Measurements from ENCODE around the gene ATP6V1B1.
A peak's percentile ranks its signal among the peaks of the same experiment; 100 is the strongest.

Gene ATP6V1B1

DNA sequence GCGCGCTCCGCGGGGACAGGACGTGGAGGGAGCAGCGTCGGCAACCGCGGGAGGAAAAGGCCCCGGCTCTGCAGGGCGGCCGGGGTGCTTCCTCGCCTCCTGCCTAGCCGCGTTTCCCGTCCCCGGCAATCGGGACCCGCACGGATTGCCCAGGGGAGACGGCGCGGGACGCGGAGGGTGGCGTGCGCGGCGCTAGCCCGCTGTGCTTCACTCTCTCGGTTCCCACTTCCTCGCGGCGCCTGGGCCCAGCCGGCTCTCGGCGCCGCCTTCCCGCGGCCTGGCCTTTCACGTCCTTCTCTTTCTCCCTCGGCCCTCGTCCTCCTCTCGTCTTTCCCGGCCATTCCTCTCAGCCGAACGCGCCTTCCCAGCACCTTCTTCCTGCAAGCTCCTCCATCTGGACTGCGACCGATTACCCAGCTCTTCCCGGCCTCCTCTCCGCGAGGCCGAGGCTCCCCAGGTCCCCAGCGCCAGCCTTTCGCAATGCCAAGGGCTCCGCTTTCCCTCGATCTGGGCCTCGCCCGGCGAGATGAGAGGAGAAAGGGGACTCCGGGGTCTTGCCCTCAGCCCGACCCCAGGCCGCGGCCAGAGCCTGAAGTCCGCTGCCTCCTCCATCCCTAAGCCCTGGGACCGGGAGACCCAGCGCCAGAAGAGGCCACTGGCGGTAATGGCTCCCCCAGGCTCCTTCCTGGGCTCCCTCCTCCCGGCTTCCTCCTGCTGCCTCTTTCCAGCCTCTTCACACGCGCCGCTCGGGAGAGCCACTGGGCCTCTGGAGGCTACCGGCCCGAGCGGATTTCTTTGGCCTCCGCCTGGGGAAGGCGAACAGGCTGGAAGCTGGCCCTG, 34.3 kb upstream of the ATP6V1B1 start:
- no peak for DNase-seq (ENCODE audit: low read depth)
- TF ChIP-seq, protein P1, sequence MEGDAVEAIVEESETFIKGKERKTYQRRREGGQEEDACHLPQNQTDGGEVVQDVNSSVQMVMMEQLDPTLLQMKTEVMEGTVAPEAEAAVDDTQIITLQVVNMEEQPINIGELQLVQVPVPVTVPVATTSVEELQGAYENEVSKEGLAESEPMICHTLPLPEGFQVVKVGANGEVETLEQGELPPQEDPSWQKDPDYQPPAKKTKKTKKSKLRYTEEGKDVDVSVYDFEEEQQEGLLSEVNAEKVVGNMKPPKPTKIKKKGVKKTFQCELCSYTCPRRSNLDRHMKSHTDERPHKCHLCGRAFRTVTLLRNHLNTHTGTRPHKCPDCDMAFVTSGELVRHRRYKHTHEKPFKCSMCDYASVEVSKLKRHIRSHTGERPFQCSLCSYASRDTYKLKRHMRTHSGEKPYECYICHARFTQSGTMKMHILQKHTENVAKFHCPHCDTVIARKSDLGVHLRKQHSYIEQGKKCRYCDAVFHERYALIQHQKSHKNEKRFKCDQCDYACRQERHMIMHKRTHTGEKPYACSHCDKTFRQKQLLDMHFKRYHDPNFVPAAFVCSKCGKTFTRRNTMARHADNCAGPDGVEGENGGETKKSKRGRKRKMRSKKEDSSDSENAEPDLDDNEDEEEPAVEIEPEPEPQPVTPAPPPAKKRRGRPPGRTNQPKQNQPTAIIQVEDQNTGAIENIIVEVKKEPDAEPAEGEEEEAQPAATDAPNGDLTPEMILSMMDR (IDR thresholded peaks at IDR 0.05; ENCODE audit: control insufficient read depth, insufficient read depth, low read depth, low read length, missing control alignments) = no peak
- H3K4me3 ChIP-seq (ENCODE audit: control insufficient read depth, low read depth, low read length) = peak overlapping the region; percentile 84

GRCh38 chr2:70902067-70902442, 33.6 kb upstream of the ATP6V1B1 start:
- DNase-seq (ENCODE audit: low read depth) = no peak
- TF ChIP-seq, protein P1 (IDR thresholded peaks at IDR 0.05; ENCODE audit: control insufficient read depth, insufficient read depth, low read depth, low read length, missing control alignments) = no peak
- H3K4me3 ChIP-seq (ENCODE audit: control insufficient read depth, low read depth, low read length) = peak overlapping the region; percentile 84

GRCh38 chr2:70902579-70902978, 33.1 kb upstream of the ATP6V1B1 start:
- TF ChIP-seq, protein P1 (IDR thresholded peaks at IDR 0.05; ENCODE audit: control insufficient read depth, insufficient read depth, low read depth, low read length, missing control alignments) = no peak
- no peak overlapping the region for H3K4me3 ChIP-seq (ENCODE audit: control insufficient read depth, low read depth, low read length)
- DNase-seq (ENCODE audit: low read depth) = no peak

GRCh38 chr2:70903171-70903570, 32.5 kb upstream of the ATP6V1B1 start:
- no peak overlapping the region for H3K4me3 ChIP-seq (ENCODE audit: control insufficient read depth, low read depth, low read length)
- no peak for DNase-seq (ENCODE audit: low read depth)
- TF ChIP-seq, protein P1 (IDR thresholded peaks at IDR 0.05; ENCODE audit: control insufficient read depth, insufficient read depth, low read depth, low read length, missing control alignments) = no peak

DNA sequence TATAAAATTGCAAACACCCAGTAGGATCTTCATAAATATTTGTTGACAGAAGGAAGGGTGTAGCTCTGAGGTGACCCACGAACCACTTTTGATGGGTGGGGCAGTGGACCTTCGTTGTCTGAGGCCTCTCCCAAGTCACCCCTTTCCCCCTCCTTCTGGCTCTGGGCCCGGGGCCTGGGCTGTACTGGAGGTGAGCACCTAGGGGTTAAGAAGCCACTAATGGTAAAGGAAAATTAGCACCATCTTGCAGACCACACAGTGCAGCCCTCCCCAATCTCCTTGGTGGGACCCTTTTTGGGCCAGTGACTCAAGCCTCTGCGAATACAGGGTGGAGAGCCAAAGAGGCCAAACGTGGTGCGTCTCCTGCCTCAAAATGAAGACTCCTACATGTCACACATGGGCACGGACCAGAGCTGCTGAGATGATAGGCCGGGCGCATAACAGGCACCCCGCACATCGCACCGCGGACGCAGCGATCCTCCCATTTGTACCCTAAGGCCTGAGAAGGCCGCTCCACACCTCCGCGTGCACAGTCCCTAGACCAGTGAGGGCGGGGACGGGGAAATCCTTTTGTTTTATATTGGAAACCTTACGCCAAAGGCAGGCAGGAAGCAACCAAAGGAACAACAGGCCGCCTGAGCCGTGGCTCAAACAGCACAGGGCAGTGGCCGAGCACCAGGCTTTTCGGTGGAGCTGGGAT, 31.9 kb upstream of the ATP6V1B1 start:
- TF ChIP-seq, protein P1 (IDR thresholded peaks at IDR 0.05; ENCODE audit: control insufficient read depth, insufficient read depth, low read depth, low read length, missing control alignments) = no peak
- H3K4me3 ChIP-seq (ENCODE audit: control insufficient read depth, low read depth, low read length) = no peak overlapping the region
- DNase-seq (ENCODE audit: low read depth) = no peak

DNA sequence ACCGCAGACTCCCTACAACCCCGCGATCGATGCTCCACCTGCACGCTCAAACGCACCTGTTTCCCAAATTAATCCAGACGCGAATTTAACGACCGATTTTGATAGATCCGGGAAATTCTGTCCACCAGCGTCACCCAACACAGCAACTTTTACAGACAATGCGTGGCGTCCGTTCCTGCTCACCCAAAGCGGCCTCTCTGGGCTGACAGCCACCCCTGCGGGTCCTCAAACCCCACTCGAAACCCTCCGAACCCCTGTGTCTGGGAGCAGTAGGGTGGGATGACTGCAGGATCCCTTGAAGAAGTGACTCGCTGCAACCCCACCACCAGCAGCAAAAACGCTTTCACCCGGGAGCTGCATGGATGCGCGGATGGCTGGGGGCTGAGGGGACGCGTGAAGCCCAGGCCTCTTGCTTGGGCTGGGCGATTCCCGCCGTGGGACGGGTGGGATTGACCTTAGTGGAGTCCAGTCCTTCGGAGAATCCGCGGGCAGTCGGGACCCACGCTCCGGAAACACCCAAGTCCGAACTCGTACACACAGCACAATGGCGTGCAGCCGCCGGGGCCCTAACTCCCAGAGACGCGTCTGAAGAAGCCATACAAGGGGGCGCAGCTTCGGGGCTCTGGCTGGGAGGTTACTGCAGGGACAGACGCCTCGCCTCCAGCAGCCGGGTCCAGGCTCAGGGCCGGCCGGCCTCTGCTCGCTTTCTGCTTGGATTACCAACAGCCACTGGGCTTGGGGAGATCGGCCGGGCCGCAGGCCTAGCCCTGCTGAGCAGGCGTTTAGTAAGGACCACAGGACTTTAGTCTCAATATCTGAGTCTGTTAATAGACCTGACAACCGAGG, 31.1 kb upstream of the ATP6V1B1 start:
- no peak overlapping the region for H3K4me3 ChIP-seq (ENCODE audit: control insufficient read depth, low read depth, low read length)
- TF ChIP-seq, protein P1 (IDR thresholded peaks at IDR 0.05; ENCODE audit: control insufficient read depth, insufficient read depth, low read depth, low read length, missing control alignments) = no peak
- no peak for DNase-seq (ENCODE audit: low read depth)

Data from AG09309 (cell line).